ENCODE results near the gene CRKL. TPM values are rescaled to one million over a fixed set of nuclear protein-coding genes. Genes with fewer than 3 reads are reported as not detected.
A peak's percentile ranks its signal among the peaks of the same experiment; 100 is the strongest.

CRKL gene
- total and polyA plus RNA-seq, 2 of the 4 experiments (the other 2 are of a cell fraction) = 20.6 to 35.5 TPM

DNA sequence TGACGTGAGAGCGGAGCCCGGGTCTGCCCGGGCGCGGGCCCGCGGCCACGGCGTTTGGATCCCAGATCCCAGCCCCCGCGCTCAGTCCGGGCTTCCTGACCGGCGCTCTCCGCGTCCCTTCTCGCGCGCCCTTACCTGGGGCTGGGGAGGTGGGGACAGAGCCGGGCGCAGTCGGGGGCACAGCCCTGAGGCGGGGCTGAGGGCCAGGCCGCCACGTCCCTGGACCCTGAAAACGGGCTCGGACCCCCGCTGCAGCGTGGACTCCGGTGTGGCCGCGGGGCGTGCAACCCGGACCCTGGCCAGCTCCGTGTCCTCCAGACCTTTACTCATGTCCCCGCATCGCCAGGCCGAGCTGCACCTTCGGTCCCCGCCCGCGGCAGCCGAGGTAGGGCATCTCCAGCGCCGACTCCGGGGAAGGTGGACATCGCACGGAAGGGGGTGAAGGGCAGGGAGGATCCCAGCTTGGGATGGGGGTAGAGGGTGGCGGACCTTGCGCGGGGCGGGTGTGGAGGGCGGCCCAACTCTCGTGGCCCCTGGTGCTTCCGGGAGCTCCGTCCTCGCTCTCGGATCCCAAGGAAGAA, 40.0 kb downstream of the CRKL start:
- Histone ChIP-seq H3K36me3 (ENCODE audit: control insufficient read depth, insufficient read depth, low read length) (peaks cover 17% of the 10 kb centered on the region), H3K9ac (ENCODE audit: low read depth, low read length) (peak overlapping the region; percentile 55), H2AK5ac (ENCODE audit: low read depth, low read length) (no peak overlapping the region), H4K8ac (ENCODE audit: low read depth in 2 of 2, low read length in 2 of 2) (peak overlapping the region; percentile 3 to 80; a peak in 2 of 4 replicates), H3K27ac (ENCODE audit: insufficient read depth, low read length) (no peak overlapping the region; the same call in 1 of the 2 replicates), H3K18ac (ENCODE audit: low read depth, low read length) (no peak overlapping the region; the same call in 1 of the 2 replicates), H3K79me1 (ENCODE audit: low read depth in 1 of 2, low read length in 2 of 2) (peaks cover 5 to 40% of the 10 kb centered on the region in 2 experiments; a peak in 3 of 4 replicates), H3K4me3 (ENCODE audit: insufficient read depth, low read depth, low read length) (peak overlapping the region; percentile 51), H3K23ac (ENCODE audit: low read depth, low read length) (peak overlapping the region; percentile 24), H2AK9ac (replicated peaks; ENCODE audit: low read depth, low read length, poor library complexity) (peak overlapping the region; percentile 70), H3K27me3 (ENCODE audit: control insufficient read depth, insufficient read depth, low read length) (no peaks in the 10 kb centered on the region), H2AFZ (replicated peaks; ENCODE audit: low read length, poor library complexity) (peak overlapping the region; percentile 78), H2BK20ac (ENCODE audit: low read depth, low read length) (no peak overlapping the region), H3K9me3 (ENCODE audit: control insufficient read depth, insufficient read depth, low read length) (no peaks in the 10 kb centered on the region), H3K4me1 (ENCODE audit: control insufficient read depth, insufficient read depth, low read length) (peaks cover 6% of the 10 kb centered on the region; the same call in 1 of the 2 replicates), H2BK120ac (ENCODE audit: low read depth, low read length) (no peak overlapping the region), H3K14ac (replicated peaks; ENCODE audit: low read depth, low read length) (peak overlapping the region; percentile 53; the same call in 1 of the 2 replicates), H4K5ac (ENCODE audit: low read depth, low read length) (peak overlapping the region; percentile 30; the same call in 1 of the 2 replicates), H3K4ac (ENCODE audit: low read depth, low read length) (peak overlapping the region; percentile 78), H2BK15ac (ENCODE audit: low read depth, low read length) (no peak overlapping the region), H2BK5ac (ENCODE audit: low read depth, low read length, poor library complexity, severe bottlenecking) (no peak overlapping the region), H4K20me1 (ENCODE audit: insufficient read depth, low read length) (peaks cover 27% of the 10 kb centered on the region; the same call in 1 of the 2 replicates), H3K4me2 (ENCODE audit: low read depth, low read length) (peak overlapping the region; percentile 89), H3K56ac (ENCODE audit: extremely low read depth, insufficient read depth, low read length) (no peak overlapping the region), H3K9me1 (ENCODE audit: insufficient read depth, low read length) (0 out of 2 replicates have a peak, but pooled peaks cover 7% of the 10 kb centered on the region), H4K91ac (ENCODE audit: insufficient read depth, low read depth, low read length) (no peak overlapping the region; the same call in 1 of the 2 replicates)
- in situ Hi-C loops (cut with MboI; ENCODE audit: low sequenced_read_pairs) (no loop called here), dilution Hi-C loops (cut with HindIII; ENCODE audit: low sequenced_read_pairs, unreplicated experiment) (no loop called here), intact Hi-C loops (cut with micrococcal nuclease) (loop anchor here (10.0 kb wide), 2 partner anchors 72 to 152 kb away; no protein-coding TSS in a partner anchor)
- no peak for DNase-seq
- WGBS, 2 experiments (ENCODE audit: extremely low coverage in 2 of 2, insufficient read length in 1 of 2) = 12% methylated on average over 5 of the region's 59 CpGs; no CpG with 5 or more reads in 1 of the 2 experiments
- TF ChIP-seq MAZ (IDR thresholded peaks at IDR 0.05; ENCODE audit: borderline replicate concordance, low read depth, low read length) (no peak), FOS (IDR thresholded peaks at IDR 0.05; ENCODE audit: low read depth, low read length) (no peak), MAFK (IDR thresholded peaks at IDR 0.05; ENCODE audit: low read depth, low read length) (no peak), RFX5 (IDR thresholded peaks at IDR 0.05; ENCODE audit: low read depth, low read length) (no peak), POLR2A (IDR thresholded peaks at IDR 0.05; ENCODE audit: low read depth, low read length) (no peak), NFE2L2 (IDR thresholded peaks at IDR 0.05; ENCODE audit: low read depth, low read length) (no peak)
- ChIA-PET CTCF (no interaction called here), POLR2A (ENCODE audit: unreplicated experiment) (no interaction called here)
- BruUV-seq (replicated peaks) = no TSS peak
- ATAC-seq (ENCODE audit: low read depth) = peak; percentile 42

All from IMR-90 (cell line).